GM12874 (cell line): ENCODE data around the gene STAB2.

ENCODE experiments used
- TF ChIP-seq, protein P1 (sequence below): IDR thresholded peaks from 2 replicates; pipeline ENCODE4 v1.5.1; 2011; ENCODE audit warnings: low read depth, mild to moderate bottlenecking, control low read depth, low read length, moderate library complexity; ENCODE audit not compliant: insufficient read depth

Gene STAB2

DNA sequence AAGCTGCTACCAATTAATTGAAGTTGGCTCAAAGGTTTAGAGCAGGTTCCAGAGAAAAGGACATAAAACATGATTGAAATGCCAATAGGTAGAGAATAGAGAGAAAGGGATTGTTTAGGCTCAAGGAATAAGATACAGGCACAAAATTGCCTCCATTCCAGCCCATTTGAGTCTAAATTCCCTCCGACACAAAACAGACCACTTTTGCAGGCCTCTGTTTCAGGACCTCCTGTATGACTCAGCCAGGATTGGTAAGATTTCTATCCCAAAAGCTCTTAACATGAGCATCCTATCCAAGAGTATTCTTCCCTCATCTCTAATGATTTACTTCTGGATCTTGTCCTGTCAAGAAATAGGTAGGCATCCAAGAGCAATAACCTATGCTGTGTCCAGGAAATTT, 123.5 kb downstream of the STAB2 start:
- TF ChIP-seq, protein P1, sequence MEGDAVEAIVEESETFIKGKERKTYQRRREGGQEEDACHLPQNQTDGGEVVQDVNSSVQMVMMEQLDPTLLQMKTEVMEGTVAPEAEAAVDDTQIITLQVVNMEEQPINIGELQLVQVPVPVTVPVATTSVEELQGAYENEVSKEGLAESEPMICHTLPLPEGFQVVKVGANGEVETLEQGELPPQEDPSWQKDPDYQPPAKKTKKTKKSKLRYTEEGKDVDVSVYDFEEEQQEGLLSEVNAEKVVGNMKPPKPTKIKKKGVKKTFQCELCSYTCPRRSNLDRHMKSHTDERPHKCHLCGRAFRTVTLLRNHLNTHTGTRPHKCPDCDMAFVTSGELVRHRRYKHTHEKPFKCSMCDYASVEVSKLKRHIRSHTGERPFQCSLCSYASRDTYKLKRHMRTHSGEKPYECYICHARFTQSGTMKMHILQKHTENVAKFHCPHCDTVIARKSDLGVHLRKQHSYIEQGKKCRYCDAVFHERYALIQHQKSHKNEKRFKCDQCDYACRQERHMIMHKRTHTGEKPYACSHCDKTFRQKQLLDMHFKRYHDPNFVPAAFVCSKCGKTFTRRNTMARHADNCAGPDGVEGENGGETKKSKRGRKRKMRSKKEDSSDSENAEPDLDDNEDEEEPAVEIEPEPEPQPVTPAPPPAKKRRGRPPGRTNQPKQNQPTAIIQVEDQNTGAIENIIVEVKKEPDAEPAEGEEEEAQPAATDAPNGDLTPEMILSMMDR = no peak

DNA sequence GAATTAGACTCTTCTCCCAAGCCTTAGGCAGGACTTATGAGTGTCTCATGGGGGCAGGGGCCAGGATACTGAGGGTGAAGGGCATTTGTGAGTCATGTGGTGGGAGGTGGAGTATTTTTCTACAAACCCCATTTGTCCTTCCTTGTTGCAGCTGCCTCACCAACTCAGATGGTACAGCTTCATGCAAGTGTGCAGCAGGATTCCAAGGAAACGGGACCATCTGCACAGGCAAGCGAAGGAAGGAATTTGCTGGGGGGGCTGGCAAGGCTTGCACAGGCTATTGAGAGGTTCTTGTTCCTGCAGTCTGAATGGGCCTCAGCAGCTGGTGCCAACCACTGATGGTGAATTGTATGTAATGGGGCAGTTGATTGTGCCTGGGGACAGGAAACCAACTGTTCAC, 125.1 kb downstream of the STAB2 start:
- TF ChIP-seq, protein P1 = no peak

DNA sequence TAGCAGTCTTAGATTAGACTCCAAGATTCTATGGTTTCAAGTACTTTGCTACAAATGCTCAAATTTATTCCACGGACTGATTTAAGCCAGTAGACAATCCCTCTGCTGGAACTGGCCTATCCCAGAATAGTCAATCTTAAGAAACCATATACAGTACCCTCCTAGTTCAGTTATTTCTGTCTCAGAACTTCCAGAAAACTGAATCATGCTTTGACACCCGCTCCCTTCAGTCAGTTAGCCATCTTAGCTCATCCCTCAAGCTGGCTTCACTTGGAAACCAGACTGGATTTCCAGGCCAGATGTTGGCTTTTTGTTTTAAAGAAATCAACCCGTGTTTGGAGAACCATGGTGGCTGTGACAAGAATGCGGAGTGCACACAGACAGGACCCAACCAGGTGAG, 128.4 kb downstream of the STAB2 start:
- TF ChIP-seq, protein P1 = no peak

DNA sequence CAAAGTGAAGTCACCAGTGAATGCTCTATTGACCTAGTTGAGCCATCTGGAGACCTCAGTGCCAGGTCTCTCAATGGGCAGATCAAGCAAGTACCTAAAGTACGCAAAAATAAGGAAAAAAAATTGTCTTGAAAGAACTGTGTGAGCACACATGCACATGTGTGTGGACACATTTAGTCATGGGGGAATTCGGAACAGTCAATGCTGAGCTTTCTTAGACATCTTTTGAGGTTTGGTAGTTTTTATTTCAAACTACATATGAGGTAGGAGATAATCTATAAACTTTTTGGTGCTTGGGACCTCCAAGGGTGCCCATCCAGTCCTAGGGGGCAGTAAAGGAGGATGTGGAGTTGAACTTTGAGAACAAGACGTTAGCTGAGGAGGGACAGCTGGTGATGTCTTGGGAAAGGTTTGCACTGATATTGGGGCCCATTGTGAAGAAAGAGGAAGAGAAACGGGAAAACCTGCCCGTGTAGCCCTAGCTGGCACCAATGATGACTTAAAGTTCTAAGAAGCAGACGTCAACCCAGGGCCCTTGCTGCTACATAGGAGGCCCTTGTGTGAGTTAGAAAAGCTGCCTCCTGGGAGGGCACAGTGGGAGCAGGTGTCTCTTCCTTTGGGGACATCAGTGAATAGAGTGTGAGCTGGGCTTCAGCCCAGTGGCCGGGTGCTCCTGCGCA, 129.6 kb downstream of the STAB2 start:
- TF ChIP-seq, protein P1 = no peak

DNA sequence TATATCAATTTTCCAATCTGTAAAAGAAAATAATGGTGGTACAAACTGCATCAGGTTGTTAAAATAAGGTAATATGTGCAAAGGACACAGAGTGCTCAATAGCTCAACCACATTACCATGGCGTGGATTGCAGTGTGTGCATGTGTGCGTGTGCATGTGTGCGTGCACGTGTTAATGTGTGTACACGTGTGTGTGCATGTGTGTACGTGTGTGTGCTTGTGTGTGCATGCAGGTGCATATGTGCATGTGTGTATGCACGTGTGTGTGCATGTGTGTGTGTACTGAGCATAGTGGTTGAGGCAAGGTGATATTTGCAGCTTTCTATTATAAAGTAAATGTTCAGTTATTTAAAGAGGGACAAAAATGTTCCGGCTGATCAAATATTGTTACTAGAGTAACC, 138.3 kb downstream of the STAB2 start:
- TF ChIP-seq, protein P1 = no peak

DNA sequence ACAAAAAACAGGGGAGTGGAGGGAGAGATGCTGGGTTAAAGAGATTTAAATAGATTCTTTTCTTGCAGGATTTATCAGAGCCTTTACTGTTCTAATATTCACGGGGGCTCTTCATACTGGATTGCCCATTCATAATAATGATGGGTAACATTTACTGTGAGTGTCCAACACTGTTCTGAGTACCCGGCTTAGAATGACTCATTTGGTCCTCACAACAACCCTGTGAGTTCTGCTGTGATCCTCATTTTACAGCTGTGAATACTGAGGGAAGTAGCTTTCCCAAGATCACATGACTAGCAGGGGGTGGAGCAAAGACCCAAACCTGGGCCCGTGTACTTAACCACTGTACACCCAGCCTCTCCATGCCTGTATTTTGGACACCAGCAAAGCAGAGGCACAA, 140.6 kb downstream of the STAB2 start:
- TF ChIP-seq, protein P1 = no peak

DNA sequence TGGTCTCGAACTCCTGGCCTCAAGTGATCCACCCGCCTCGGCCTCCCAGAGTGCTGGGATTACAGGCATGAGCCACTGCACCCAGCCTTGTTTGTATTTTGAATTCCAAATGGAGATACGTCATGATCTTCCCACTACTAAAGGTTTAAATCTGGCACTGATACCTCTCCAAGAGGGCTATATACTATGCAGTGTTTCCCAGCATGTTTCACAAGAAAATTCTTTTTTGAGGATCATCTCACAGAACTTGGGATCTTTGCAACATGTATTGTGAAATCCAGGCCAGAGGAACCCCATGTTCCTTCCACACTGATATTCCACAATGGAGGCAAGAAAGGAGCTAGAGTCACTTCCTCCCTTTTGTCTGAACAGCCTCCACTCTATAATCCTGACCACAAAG, 141.2 kb downstream of the STAB2 start:
- TF ChIP-seq, protein P1 = no peak
